GM18526 (cell line): Measurements from ENCODE around the gene DTD2.

ENCODE experiments used
- POLR2A ChIP-seq: IDR thresholded peaks from 3 replicates; pipeline ENCODE4 v1.6.1; 2011; ENCODE audit not compliant: insufficient read length; ENCODE audit errors: extremely low read depth

The DTD2 gene

GRCh38 chr14:31420319-31421111 is 36.8 kb downstream of the DTD2 start, which contains the start of gene HEATR5A:
HEATR5A (minus strand) TSS chr14:31420550; CDS start chr14:31402975, 17,575 bp downstream.
- peak; percentile 98 for TF ChIP-seq POLR2A

DNA sequence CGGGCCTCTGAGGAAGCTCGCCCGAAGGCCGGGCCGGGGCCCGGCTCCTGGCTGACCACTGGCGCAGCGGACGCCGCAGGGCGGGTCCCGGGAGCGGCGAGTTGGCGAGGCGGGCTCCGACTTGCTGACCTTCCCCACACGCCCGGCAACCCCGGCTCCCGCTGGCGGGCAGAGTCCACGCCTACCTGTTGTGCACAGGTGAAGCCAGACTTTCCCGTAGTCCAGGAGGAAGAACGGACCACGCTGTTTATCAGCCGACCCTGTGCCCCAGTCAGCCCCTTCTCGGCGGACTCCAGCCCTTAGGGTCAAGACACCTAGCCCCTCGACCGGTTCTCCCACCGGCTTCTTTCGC is 37.4 kb downstream of the DTD2 start:
- no peak for TF ChIP-seq POLR2A

- TF ChIP-seq POLR2A, result no peak
Observed at GRCh38 chr14:31419179-31419966, 37.9 kb downstream of the DTD2 start.

- TF ChIP-seq POLR2A, result no peak
Observed at GRCh38 chr14:31418440-31418839, 38.9 kb downstream of the DTD2 start.

GRCh38 chr14:31414190-31414833 is 43.0 kb downstream of the DTD2 start:
- TF ChIP-seq POLR2A, result no peak

- no peak for TF ChIP-seq POLR2A
Observed at GRCh38 chr14:31411218-31411727, 46.0 kb downstream of the DTD2 start.

GRCh38 chr14:31410048-31410650 is 47.2 kb downstream of the DTD2 start:
- TF ChIP-seq POLR2A, result no peak

- TF ChIP-seq POLR2A, result no peak
Observed at GRCh38 chr14:31408421-31408820, 48.9 kb downstream of the DTD2 start.

GRCh38 chr14:31405599-31406232 is 51.6 kb downstream of the DTD2 start:
- TF ChIP-seq POLR2A, result no peak

DNA sequence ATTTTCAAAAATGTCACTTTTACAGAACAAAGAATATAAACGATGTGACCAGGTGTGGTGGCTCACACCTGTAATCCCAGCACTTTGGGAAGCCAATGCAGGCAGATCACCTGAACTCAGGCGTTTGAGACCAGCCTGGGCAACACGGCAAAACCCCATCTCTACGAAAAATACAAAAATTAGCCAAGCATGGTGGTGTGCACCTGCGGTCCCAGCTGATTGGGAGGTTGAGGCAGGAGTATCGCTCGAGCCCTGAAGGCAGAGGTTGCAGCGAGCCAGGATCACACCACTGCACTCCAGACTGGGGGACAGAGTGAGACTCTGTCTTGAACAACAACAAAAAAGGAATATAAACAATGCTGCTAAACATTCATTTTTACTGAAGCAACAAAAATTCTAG is 52.2 kb downstream of the DTD2 start:
- no peak for TF ChIP-seq POLR2A

DNA sequence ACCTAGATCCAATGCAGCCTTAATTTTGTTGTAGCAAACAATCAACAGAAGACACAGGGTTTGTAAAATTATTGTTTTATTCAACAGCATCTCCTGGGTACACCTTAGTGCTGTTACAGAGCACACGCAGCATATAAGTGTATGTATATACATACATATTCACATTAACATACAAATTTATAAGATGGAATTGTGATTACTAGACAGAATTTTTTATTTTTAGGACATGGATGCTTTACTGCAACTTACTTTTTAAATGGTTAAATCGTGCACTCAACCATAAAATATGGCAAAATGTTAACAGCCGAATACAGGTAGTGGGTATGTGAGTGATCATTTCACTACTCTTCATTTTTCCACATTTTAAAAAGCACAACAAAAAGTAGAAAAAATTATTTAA is 53.6 kb downstream of the DTD2 start:
- no peak for TF ChIP-seq POLR2A

DNA sequence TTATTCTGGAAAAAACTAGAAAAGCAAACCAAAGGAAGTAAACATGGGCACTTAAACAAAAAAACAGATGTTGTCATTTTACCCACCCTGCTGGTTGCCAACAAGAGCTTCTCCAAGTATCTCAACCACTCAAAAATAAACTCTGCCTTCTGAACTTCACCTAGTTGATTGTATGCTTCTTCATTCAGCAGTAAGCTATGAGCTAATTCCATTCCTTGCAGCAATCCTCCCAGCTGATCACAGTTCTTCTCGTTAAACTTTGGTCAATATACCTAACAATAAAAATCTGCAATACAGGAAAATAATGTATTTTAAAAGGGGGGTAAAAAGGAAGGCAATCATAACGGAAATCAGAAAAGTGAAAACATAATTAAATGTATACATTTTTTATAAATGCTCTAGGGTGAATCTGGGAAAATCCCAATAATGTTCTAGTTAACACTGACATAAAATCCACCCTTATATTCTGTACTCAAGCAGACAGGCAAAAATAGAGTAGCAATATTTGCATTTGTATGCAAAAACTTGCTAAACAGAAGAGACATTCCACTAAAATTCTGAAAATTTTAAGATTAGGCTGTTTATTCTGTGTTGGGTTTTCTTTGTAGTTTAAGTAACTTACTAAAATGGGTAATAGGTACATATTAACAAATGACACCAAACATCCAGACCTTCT is 54.4 kb downstream of the DTD2 start:
- no peak for TF ChIP-seq POLR2A

- TF ChIP-seq POLR2A, result no peak
Observed at GRCh38 chr14:31401369-31401932, 55.9 kb downstream of the DTD2 start.
